ENCODE results near the gene MUC5B.

Gene MUC5B

DNA sequence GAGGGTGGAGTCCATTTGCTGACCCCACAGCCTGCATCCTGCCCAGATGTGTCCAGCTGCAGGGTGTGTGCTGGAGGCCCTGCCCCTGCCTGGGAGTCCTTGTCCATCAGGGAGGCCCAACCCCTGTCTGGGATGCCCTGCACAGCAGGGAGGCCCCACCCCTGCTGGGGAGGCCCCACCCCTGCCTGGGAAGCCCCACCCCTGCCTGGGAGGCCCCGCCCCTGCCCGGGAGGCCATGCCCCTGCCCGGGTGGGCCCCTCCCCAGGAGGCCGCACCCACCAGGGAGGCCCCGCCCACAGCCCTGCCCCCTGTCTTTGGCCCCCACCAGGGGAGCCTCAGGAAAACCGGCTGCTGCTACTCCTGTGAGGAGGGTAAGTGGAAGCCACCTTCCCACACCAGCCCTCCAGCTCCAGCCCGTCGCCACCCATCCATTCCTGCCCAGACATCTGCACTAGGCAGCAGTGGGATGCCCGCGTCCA is 37.2 kb downstream of the MUC5B start:
- Histone ChIP-seq H3K4me2 (no peak overlapping the region), H3K36me3 (ENCODE audit: insufficient read depth) (no peaks in the 10 kb centered on the region), H3K4me3 (IDR thresholded peaks at IDR 0.05; ENCODE audit: insufficient read depth, low read depth, low read length) (no peak overlapping the region), H4K20me1 (ENCODE audit: insufficient read depth) (no peaks in the 10 kb centered on the region), H2AFZ (ENCODE audit: low read depth) (no peak overlapping the region), H3K79me2 (ENCODE audit: insufficient read depth, low read depth) (no peaks in the 10 kb centered on the region), H3K9ac (no peak overlapping the region), H3K4me1 (ENCODE audit: low read depth, poor library complexity, severe bottlenecking) (no peaks in the 10 kb centered on the region), H3K27ac (no peak overlapping the region), H3K27me3 (ENCODE audit: insufficient read depth, low read depth) (no peaks in the 10 kb centered on the region; the same call in 1 of the 2 replicates)
- TF ChIP-seq, protein P1, sequence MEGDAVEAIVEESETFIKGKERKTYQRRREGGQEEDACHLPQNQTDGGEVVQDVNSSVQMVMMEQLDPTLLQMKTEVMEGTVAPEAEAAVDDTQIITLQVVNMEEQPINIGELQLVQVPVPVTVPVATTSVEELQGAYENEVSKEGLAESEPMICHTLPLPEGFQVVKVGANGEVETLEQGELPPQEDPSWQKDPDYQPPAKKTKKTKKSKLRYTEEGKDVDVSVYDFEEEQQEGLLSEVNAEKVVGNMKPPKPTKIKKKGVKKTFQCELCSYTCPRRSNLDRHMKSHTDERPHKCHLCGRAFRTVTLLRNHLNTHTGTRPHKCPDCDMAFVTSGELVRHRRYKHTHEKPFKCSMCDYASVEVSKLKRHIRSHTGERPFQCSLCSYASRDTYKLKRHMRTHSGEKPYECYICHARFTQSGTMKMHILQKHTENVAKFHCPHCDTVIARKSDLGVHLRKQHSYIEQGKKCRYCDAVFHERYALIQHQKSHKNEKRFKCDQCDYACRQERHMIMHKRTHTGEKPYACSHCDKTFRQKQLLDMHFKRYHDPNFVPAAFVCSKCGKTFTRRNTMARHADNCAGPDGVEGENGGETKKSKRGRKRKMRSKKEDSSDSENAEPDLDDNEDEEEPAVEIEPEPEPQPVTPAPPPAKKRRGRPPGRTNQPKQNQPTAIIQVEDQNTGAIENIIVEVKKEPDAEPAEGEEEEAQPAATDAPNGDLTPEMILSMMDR (conservative IDR thresholded peaks at IDR 0.05; ENCODE audit: low read depth, low read length) = no peak

DNA sequence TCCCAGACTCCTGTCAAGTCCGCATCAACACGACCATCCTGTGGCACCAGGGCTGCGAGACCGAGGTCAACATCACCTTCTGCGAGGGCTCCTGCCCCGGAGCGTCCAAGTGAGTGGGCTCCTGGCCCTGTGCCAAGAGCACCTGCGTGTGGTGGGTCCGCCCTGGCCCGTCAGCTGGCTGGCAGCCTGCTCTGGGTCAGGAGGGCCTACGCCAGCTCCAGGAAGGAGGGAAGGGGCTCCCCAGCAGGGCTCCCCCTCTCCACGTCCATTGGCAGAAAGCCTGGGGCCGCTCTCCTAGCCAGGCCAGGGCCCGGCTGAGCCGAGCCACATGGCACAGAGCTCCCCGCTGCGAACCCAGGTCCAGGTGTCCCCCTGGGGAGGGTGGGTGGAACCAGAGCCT is 37.8 kb downstream of the MUC5B start:
- Histone ChIP-seq H3K27me3 (ENCODE audit: insufficient read depth, low read depth) (no peaks in the 10 kb centered on the region; the same call in 1 of the 2 replicates), H3K4me1 (ENCODE audit: low read depth, poor library complexity, severe bottlenecking) (no peaks in the 10 kb centered on the region), H3K4me3 (IDR thresholded peaks at IDR 0.05; ENCODE audit: insufficient read depth, low read depth, low read length) (no peak overlapping the region), H3K27ac (no peak overlapping the region), H3K79me2 (ENCODE audit: insufficient read depth, low read depth) (no peaks in the 10 kb centered on the region), H2AFZ (ENCODE audit: low read depth) (no peak overlapping the region), H4K20me1 (ENCODE audit: insufficient read depth) (no peaks in the 10 kb centered on the region), H3K9ac (no peak overlapping the region), H3K36me3 (ENCODE audit: insufficient read depth) (no peaks in the 10 kb centered on the region), H3K4me2 (no peak overlapping the region)
- TF ChIP-seq, protein P1 (conservative IDR thresholded peaks at IDR 0.05; ENCODE audit: low read depth, low read length) = no peak

DNA sequence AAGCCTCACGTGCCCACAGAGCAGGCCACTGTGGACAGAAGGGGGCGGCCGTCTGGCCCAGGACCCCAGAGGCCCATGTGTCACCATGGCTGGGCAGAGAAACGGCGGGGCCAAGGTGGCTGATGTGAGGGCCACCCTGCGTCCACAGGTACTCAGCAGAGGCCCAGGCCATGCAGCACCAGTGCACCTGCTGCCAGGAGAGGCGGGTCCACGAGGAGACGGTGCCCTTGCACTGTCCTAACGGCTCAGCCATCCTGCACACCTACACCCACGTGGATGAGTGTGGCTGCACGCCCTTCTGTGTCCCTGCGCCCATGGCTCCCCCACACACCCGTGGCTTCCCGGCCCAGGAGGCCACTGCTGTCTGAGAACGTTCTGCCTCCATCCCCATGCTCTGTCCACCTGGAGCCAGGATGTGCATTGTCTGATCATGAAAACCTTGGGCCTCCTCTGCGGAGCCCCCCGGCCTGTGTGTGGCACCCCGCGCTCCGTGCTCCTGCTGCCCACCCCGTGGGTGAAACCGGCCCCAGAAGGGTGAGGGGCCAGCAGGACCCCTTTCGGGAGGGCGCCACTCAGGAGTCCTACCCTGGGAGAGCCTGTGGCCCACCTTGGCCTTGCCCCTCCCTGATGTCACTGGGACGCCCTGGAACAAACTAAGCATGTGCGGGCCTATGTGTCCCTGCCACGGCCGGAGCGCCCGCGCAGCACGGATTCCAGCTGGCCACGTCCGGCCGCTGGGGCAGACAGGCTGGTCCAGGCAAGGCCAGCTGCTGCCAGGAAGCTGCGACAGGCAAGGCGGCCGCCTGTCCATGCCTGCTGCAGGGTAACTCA is 38.6 kb downstream of the MUC5B start:
- Histone ChIP-seq H3K4me3 (IDR thresholded peaks at IDR 0.05; ENCODE audit: insufficient read depth, low read depth, low read length) (no peak overlapping the region), H3K27ac (no peak overlapping the region), H2AFZ (ENCODE audit: low read depth) (no peak overlapping the region), H3K27me3 (ENCODE audit: insufficient read depth, low read depth) (no peaks in the 10 kb centered on the region; the same call in 1 of the 2 replicates), H3K9ac (no peak overlapping the region), H3K79me2 (ENCODE audit: insufficient read depth, low read depth) (no peaks in the 10 kb centered on the region), H3K4me1 (ENCODE audit: low read depth, poor library complexity, severe bottlenecking) (peaks cover 1% of the 10 kb centered on the region), H3K4me2 (no peak overlapping the region), H4K20me1 (ENCODE audit: insufficient read depth) (no peaks in the 10 kb centered on the region), H3K36me3 (ENCODE audit: insufficient read depth) (no peaks in the 10 kb centered on the region)
- TF ChIP-seq, protein P1 (conservative IDR thresholded peaks at IDR 0.05; ENCODE audit: low read depth, low read length) = no peak

DNA sequence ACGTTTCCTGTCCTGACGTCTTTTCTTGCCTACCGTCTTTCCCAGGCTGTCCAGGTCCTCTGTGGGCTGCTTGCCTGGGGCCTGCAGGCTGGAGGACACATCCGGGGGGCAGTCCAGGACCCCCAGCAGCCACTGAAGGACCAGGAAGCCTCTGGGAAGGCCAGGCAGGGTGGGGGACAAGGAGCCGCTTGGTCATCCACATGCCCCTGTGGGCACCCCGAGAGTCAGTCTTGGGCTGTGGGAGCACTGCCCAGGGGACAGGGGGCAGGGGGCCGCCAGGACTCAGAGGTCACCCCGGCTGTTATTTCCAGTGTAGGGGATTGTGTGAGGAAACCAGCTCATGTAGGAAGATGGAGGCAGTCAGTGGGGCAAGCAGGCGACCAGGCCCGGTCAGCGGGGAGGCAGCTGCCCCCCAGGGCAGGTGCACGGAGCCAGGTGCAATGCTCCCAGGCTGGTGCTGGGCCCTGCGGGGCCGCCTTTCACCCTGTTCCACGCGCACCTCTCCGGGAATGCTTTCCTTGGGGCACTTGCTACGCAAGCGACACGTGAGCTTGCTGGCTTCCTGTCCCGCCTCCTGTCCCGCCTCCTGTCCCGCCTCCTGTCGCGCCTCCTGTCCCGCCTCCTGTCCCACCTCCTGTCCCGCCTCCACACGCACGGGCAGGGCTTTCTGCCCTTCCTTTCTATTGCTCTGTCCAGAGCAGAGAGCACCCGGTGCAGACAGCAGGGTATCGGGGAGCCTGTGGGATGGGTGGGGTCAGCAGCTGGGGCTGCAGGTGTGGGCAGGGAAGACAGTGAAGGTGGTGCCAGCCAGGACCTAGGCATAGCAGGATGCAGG is 39.5 kb downstream of the MUC5B start:
- H3K27me3 ChIP-seq (ENCODE audit: insufficient read depth, low read depth) = no peaks in the 10 kb centered on the region; the same call in 1 of the 2 replicates
- H3K36me3 ChIP-seq (ENCODE audit: insufficient read depth) = no peaks in the 10 kb centered on the region
- H3K4me2 ChIP-seq = no peak overlapping the region
- peaks cover 10% of the 10 kb centered on the region for H3K4me1 ChIP-seq (ENCODE audit: low read depth, poor library complexity, severe bottlenecking)
- no peak overlapping the region for H3K27ac ChIP-seq
- TF ChIP-seq, protein P1 (conservative IDR thresholded peaks at IDR 0.05; ENCODE audit: low read depth, low read length) = no peak
- H3K4me3 ChIP-seq (IDR thresholded peaks at IDR 0.05; ENCODE audit: insufficient read depth, low read depth, low read length) = no peak overlapping the region
- no peaks in the 10 kb centered on the region for H3K79me2 ChIP-seq (ENCODE audit: insufficient read depth, low read depth)
- no peak overlapping the region for H2AFZ ChIP-seq (ENCODE audit: low read depth)
- H4K20me1 ChIP-seq (ENCODE audit: insufficient read depth) = no peaks in the 10 kb centered on the region
- no peak overlapping the region for H3K9ac ChIP-seq

Measured in KMS-11 (cell line).